Peyer's patch (tissue), 4 donors: ENCODE data around the gene ANK2.

Source experiments
- POLR2A ChIP-seq, 2 donors: fragments of 450-650 bp; IDR thresholded peaks; one replicate each; pipeline ENCODE4 v1.5.1; 2017; ENCODE audit warnings: antibody characterized with exemption in 2 of 2, mild to moderate bottlenecking in 2 of 2, moderate library complexity in 2 of 2
- TF ChIP-seq, protein P1 (sequence below), 6 experiments: fragments of 450-650 bp in 4 of 6; fragments of 200-600 bp in 2 of 6; sonication (generic) in 1 of 6; IDR thresholded peaks; one replicate each; pipeline ENCODE4 v1.5.1; 2017 to 2019; ENCODE audit warnings: antibody characterized with exemption in 6 of 6, mild to moderate bottlenecking in 3 of 6, moderate library complexity in 1 of 6

DNA sequence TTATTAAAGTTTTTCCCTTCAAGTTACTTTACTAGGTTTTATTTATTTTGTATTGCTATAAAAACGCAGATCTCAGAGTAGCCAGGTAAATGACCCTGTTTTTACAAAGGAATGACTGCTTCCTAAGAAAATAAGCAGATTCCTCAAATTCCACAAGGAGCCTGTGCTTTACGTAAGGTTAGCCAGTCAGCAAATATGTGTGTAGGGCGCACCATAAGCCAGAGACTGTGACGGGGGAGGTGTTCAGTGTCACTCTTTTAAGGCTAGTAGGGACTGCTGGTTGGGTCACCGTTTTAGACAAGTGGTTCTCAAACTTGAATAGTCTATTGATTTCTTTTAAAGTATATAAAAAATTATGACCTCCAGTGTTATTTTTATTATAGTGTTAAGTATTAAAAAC, 119.9 kb downstream of the ANK2 start:
- TF ChIP-seq, protein P1, sequence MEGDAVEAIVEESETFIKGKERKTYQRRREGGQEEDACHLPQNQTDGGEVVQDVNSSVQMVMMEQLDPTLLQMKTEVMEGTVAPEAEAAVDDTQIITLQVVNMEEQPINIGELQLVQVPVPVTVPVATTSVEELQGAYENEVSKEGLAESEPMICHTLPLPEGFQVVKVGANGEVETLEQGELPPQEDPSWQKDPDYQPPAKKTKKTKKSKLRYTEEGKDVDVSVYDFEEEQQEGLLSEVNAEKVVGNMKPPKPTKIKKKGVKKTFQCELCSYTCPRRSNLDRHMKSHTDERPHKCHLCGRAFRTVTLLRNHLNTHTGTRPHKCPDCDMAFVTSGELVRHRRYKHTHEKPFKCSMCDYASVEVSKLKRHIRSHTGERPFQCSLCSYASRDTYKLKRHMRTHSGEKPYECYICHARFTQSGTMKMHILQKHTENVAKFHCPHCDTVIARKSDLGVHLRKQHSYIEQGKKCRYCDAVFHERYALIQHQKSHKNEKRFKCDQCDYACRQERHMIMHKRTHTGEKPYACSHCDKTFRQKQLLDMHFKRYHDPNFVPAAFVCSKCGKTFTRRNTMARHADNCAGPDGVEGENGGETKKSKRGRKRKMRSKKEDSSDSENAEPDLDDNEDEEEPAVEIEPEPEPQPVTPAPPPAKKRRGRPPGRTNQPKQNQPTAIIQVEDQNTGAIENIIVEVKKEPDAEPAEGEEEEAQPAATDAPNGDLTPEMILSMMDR (IDR thresholded peaks at IDR 0.05): no peak
- no peak for TF ChIP-seq POLR2A (IDR thresholded peaks at IDR 0.05)
